Measurements from ENCODE around the gene DHX15. TPM values are rescaled to one million over a fixed set of nuclear protein-coding genes. Genes with fewer than 3 reads are reported as not detected.

Gene DHX15
- total and polyA plus RNA-seq, 2 experiments from 2014 or later = 226 to 372 TPM

DNA sequence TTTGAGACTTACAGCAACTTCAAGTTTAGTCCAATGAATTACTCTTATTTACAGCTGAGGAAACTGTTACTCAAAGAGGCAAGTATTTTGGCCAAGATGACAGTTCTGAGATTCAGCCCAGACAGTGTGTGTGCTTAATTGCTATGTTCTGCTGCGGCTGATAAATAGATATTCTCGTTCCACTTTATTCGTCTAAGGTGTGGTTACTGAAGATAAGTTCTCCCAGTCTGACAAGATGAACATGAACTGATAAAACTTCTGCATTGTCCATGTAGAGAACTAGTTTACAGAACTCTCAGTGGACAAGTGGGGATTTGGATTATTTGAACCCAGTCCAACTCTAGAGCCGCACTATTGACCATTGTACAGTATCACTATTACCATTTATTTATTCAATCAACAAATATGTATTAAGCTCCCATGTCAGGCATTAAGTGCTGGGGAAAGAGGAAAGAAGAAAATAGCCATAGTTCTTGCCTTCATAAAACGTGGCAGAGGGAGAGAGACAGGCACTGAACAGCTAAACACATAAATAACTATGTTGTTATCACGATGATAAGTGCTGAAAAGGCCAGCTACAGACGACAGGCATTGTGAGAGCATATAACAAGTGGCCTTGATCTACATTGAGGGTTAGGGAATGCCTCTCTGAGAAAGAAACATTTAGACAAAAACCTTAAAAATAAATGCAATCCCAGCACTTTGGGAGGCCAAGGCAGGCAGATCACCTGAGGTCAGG, 4.0 kb upstream of the DHX15 start (continued):
- TF ChIP-seq, protein P1, sequence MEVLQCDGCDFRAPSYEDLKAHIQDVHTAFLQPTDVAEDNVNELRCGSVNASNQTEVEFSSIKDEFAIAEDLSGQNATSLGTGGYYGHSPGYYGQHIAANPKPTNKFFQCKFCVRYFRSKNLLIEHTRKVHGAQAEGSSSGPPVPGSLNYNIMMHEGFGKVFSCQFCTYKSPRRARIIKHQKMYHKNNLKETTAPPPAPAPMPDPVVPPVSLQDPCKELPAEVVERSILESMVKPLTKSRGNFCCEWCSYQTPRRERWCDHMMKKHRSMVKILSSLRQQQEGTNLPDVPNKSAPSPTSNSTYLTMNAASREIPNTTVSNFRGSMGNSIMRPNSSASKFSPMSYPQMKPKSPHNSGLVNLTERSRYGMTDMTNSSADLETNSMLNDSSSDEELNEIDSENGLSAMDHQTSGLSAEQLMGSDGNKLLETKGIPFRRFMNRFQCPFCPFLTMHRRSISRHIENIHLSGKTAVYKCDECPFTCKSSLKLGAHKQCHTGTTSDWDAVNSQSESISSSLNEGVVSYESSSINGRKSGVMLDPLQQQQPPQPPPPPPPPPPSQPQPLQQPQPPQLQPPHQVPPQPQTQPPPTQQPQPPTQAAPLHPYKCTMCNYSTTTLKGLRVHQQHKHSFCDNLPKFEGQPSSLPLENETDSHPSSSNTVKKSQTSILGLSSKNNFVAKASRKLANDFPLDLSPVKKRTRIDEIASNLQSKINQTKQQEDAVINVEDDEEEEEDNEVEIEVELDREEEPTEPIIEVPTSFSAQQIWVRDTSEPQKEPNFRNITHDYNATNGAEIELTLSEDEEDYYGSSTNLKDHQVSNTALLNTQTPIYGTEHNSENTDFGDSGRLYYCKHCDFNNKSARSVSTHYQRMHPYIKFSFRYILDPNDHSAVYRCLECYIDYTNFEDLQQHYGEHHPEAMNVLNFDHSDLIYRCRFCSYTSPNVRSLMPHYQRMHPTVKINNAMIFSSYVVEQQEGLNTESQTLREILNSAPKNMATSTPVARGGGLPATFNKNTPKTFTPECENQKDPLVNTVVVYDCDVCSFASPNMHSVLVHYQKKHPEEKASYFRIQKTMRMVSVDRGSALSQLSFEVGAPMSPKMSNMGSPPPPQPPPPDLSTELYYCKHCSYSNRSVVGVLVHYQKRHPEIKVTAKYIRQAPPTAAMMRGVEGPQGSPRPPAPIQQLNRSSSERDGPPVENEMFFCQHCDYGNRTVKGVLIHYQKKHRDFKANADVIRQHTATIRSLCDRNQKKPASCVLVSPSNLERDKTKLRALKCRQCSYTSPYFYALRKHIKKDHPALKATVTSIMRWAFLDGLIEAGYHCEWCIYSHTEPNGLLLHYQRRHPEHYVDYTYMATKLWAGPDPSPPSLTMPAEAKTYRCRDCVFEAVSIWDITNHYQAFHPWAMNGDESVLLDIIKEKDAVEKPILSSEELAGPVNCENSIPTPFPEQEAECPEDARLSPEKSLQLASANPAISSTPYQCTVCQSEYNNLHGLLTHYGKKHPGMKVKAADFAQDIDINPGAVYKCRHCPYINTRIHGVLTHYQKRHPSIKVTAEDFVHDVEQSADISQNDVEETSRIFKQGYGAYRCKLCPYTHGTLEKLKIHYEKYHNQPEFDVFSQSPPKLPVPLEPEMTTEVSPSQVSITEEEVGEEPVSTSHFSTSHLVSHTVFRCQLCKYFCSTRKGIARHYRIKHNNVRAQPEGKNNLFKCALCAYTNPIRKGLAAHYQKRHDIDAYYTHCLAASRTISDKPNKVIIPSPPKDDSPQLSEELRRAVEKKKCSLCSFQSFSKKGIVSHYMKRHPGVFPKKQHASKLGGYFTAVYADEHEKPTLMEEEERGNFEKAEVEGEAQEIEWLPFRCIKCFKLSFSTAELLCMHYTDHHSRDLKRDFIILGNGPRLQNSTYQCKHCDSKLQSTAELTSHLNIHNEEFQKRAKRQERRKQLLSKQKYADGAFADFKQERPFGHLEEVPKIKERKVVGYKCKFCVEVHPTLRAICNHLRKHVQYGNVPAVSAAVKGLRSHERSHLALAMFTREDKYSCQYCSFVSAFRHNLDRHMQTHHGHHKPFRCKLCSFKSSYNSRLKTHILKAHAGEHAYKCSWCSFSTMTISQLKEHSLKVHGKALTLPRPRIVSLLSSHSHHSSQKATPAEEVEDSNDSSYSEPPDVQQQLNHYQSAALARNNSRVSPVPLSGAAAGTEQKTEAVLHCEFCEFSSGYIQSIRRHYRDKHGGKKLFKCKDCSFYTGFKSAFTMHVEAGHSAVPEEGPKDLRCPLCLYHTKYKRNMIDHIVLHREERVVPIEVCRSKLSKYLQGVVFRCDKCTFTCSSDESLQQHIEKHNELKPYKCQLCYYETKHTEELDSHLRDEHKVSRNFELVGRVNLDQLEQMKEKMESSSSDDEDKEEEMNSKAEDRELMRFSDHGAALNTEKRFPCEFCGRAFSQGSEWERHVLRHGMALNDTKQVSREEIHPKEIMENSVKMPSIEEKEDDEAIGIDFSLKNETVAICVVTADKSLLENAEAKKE (CRISPR knock-in tag; IDR thresholded peaks at IDR 0.05) = no peak
- TF ChIP-seq CREB1 (CRISPR knock-in tag; IDR thresholded peaks at IDR 0.05; ENCODE audit: low read depth) = no peak
- no peak for TF ChIP-seq ZNF114 (CRISPR knock-in tag; IDR thresholded peaks at IDR 0.05)
- TF ChIP-seq, protein P2, sequence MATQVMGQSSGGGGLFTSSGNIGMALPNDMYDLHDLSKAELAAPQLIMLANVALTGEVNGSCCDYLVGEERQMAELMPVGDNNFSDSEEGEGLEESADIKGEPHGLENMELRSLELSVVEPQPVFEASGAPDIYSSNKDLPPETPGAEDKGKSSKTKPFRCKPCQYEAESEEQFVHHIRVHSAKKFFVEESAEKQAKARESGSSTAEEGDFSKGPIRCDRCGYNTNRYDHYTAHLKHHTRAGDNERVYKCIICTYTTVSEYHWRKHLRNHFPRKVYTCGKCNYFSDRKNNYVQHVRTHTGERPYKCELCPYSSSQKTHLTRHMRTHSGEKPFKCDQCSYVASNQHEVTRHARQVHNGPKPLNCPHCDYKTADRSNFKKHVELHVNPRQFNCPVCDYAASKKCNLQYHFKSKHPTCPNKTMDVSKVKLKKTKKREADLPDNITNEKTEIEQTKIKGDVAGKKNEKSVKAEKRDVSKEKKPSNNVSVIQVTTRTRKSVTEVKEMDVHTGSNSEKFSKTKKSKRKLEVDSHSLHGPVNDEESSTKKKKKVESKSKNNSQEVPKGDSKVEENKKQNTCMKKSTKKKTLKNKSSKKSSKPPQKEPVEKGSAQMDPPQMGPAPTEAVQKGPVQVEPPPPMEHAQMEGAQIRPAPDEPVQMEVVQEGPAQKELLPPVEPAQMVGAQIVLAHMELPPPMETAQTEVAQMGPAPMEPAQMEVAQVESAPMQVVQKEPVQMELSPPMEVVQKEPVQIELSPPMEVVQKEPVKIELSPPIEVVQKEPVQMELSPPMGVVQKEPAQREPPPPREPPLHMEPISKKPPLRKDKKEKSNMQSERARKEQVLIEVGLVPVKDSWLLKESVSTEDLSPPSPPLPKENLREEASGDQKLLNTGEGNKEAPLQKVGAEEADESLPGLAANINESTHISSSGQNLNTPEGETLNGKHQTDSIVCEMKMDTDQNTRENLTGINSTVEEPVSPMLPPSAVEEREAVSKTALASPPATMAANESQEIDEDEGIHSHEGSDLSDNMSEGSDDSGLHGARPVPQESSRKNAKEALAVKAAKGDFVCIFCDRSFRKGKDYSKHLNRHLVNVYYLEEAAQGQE (IDR thresholded peaks at IDR 0.05; ENCODE audit: unreplicated experiment) = no peak

All from GM23338 (cell line).